Trophoblast cell (in vitro differentiated cells and primary cell): ENCODE measurements around the gene ADI1.
A peak's percentile ranks its signal among the peaks of the same experiment; 100 is the strongest.

Experiments
- DNase-seq, 2 donors: peaks; one replicate each; pipeline ENCODE4 v3.0.0-alpha.2; 2016
- H2AFZ ChIP-seq: 2 replicates; pipeline ENCODE4 v1.6.1; 2013; ENCODE audit warnings: low read length, moderate library complexity, mild to moderate bottlenecking; ENCODE audit not compliant: insufficient read depth, poor library complexity
- H2AK5ac ChIP-seq: 2 replicates; pipeline ENCODE4 v1.6.1; 2013; ENCODE audit warnings: mild to moderate bottlenecking, low read length
- H2BK120ac ChIP-seq: 2 replicates; pipeline ENCODE4 v1.6.1; 2013; ENCODE audit warnings: low read length, mild to moderate bottlenecking, moderate library complexity; ENCODE audit not compliant: insufficient read depth, poor library complexity
- H2BK12ac ChIP-seq: 2 replicates; pipeline ENCODE4 v1.6.1; 2013; ENCODE audit warnings: mild to moderate bottlenecking, low read length, moderate library complexity
- H2BK5ac ChIP-seq: 2 replicates; pipeline ENCODE4 v1.6.1; 2013; ENCODE audit warnings: low read length, low read depth, moderate library complexity, mild to moderate bottlenecking; ENCODE audit not compliant: poor library complexity
- H3K14ac ChIP-seq: 2 replicates; pipeline ENCODE4 v1.6.1; 2013; ENCODE audit warnings: mild to moderate bottlenecking, low read length
- H3K18ac ChIP-seq: 2 replicates; pipeline ENCODE4 v1.6.1; 2013; ENCODE audit warnings: mild to moderate bottlenecking, low read length
- H3K23ac ChIP-seq: 2 replicates; pipeline ENCODE4 v1.6.1; 2013; ENCODE audit warnings: low read length
- H3K27ac ChIP-seq: 2 replicates; pipeline ENCODE4 v1.5.1; 2013; ENCODE audit warnings: low read depth, mild to moderate bottlenecking, inconsistent platforms, low read length, moderate library complexity
- H3K27me3 ChIP-seq: 2 replicates; pipeline ENCODE4 v1.6.1; 2013; ENCODE audit warnings: inconsistent platforms, mild to moderate bottlenecking, low read length, moderate library complexity; ENCODE audit not compliant: insufficient read depth
- H3K36me3 ChIP-seq, 2 experiments: 1 replicate in 1 of 2; 2 replicates in 1 of 2; pipeline ENCODE4 v1.6.1; 2013; ENCODE audit warnings: low read length in 2 of 2, mild to moderate bottlenecking in 2 of 2, moderate library complexity in 1 of 2; ENCODE audit not compliant: insufficient read depth in 2 of 2, control insufficient read depth in 1 of 2
- H3K4ac ChIP-seq: 2 replicates; pipeline ENCODE4 v1.6.1; 2013; ENCODE audit warnings: low read depth, mild to moderate bottlenecking, low read length, moderate library complexity
- H3K4me1 ChIP-seq, 2 experiments: 1 replicate in 1 of 2; 2 replicates in 1 of 2; pipeline ENCODE4 v1.6.1; 2013; ENCODE audit warnings: low read length in 2 of 2, mild to moderate bottlenecking in 2 of 2, moderate library complexity in 1 of 2; ENCODE audit not compliant: insufficient read depth in 2 of 2, control insufficient read depth in 1 of 2
- H3K4me2 ChIP-seq: 2 replicates; pipeline ENCODE4 v1.6.1; 2013; ENCODE audit warnings: inconsistent platforms, mild to moderate bottlenecking, low read length, moderate library complexity
- H3K4me3 ChIP-seq: 2 replicates; pipeline ENCODE4 v1.5.1; 2013; ENCODE audit warnings: mild to moderate bottlenecking, low read depth, low read length, inconsistent platforms
- H3K79me1 ChIP-seq: one replicate; pipeline ENCODE4 v1.6.1; 2013; ENCODE audit warnings: low read length
- H3K79me2 ChIP-seq: 2 replicates; pipeline ENCODE4 v1.6.1; 2013; ENCODE audit warnings: low read length, mild to moderate bottlenecking; ENCODE audit not compliant: control insufficient read depth, insufficient read depth, poor library complexity
- H3K9ac ChIP-seq: 2 replicates; pipeline ENCODE4 v1.6.1; 2013; ENCODE audit warnings: mild to moderate bottlenecking, low read length
- H3K9me3 ChIP-seq: 2 replicates; pipeline ENCODE4 v1.6.1; 2013; ENCODE audit warnings: low read depth, mild to moderate bottlenecking, control low read depth, inconsistent platforms, low read length; ENCODE audit not compliant: insufficient read depth
- H4K12ac ChIP-seq: 2 replicates; pipeline ENCODE4 v1.6.1; 2013; ENCODE audit warnings: low read depth, mild to moderate bottlenecking, low read length, moderate library complexity
- H4K8ac ChIP-seq: 2 replicates; pipeline ENCODE4 v1.6.1; 2013; ENCODE audit warnings: low read depth, mild to moderate bottlenecking, low read length, moderate library complexity
- H4K91ac ChIP-seq: one replicate; pipeline ENCODE4 v1.6.1; 2013; ENCODE audit warnings: low read depth, mild to moderate bottlenecking, low read length, moderate library complexity
- WGBS: extraction: QIAGEN DNeasy Blood & Tissue Kit; methylation state at CpG from one replicate; pipeline ENCODE4 v1.1.7; 2013; ENCODE audit warnings: missing lambda C conversion rate; ENCODE audit not compliant: insufficient read length, insufficient coverage; ENCODE audit errors: extremely low coverage; 5-methylcytosine and 5-hydroxymethylcytosine counted together

Gene ADI1

GRCh38 chr2:3467654-3468053 lies 51.7 kb downstream of the ADI1 start:
- no peak overlapping the region for H3K23ac ChIP-seq
- peaks cover 5 to 7% of the 10 kb centered on the region in 2 experiments for H3K4me1 ChIP-seq
- no peak overlapping the region for H2AFZ ChIP-seq
- no peaks in the 10 kb centered on the region for H3K27me3 ChIP-seq
- no peak overlapping the region for H2BK5ac ChIP-seq
- H4K91ac ChIP-seq, result no peak overlapping the region
- no peak overlapping the region for H4K8ac ChIP-seq
- H3K18ac ChIP-seq, result no peak overlapping the region
- H3K36me3 ChIP-seq, result peaks cover 31 to 33% of the 10 kb centered on the region in 2 experiments
- no peak overlapping the region for H2BK12ac ChIP-seq
- no peak overlapping the region for H4K12ac ChIP-seq
- no CpG with 5 or more reads among the region's 15 CpGs for WGBS
- DNase-seq, result no peak
- no peak overlapping the region for H2BK120ac ChIP-seq
- H3K4ac ChIP-seq, result no peak overlapping the region
- H3K4me3 ChIP-seq, result no peak overlapping the region
- H2AK5ac ChIP-seq, result no peak overlapping the region
- no peaks in the 10 kb centered on the region for H3K9me3 ChIP-seq
- H3K79me2 ChIP-seq, result no peaks in the 10 kb centered on the region
- no peak overlapping the region for H3K27ac ChIP-seq
- H3K79me1 ChIP-seq, result no peaks in the 10 kb centered on the region
- no peak overlapping the region for H3K4me2 ChIP-seq
- no peak overlapping the region for H3K9ac ChIP-seq
- no peak overlapping the region for H3K14ac ChIP-seq

- Histone ChIP-seq H2AK5ac (no peak overlapping the region), H4K91ac (no peak overlapping the region), H3K27ac (no peak overlapping the region), H3K14ac (no peak overlapping the region), H2AFZ (no peak overlapping the region), H3K79me1 (no peaks in the 10 kb centered on the region), H3K9me3 (no peaks in the 10 kb centered on the region), H3K4me1 (peaks cover 5 to 7% of the 10 kb centered on the region in 2 experiments), H3K4ac (no peak overlapping the region), H2BK12ac (no peak overlapping the region), H2BK120ac (no peak overlapping the region), H3K4me3 (no peak overlapping the region), H4K8ac (no peak overlapping the region), H3K79me2 (no peaks in the 10 kb centered on the region), H3K18ac (no peak overlapping the region), H3K36me3 (peaks cover 29 to 32% of the 10 kb centered on the region in 2 experiments), H3K23ac (no peak overlapping the region), H4K12ac (no peak overlapping the region), H2BK5ac (no peak overlapping the region), H3K27me3 (no peaks in the 10 kb centered on the region), H3K9ac (no peak overlapping the region), H3K4me2 (no peak overlapping the region)
- no peak for DNase-seq
- no CpG with 5 or more reads among the region's 14 CpGs for WGBS
Measured at GRCh38 chr2:3466966-3467365, 52.4 kb downstream of the ADI1 start.

GRCh38 chr2:3466482-3466863 lies 52.9 kb downstream of the ADI1 start:
- H4K8ac ChIP-seq, result no peak overlapping the region
- H3K4me2 ChIP-seq, result no peak overlapping the region
- H3K23ac ChIP-seq, result no peak overlapping the region
- H4K91ac ChIP-seq, result no peak overlapping the region
- peaks cover 25 to 32% of the 10 kb centered on the region in 2 experiments for H3K36me3 ChIP-seq
- no CpG with 5 or more reads among the region's 9 CpGs for WGBS
- H2BK12ac ChIP-seq, result no peak overlapping the region
- no peak overlapping the region for H2AFZ ChIP-seq
- no peak overlapping the region for H3K4me3 ChIP-seq
- no peaks in the 10 kb centered on the region for H3K79me1 ChIP-seq
- H2BK120ac ChIP-seq, result no peak overlapping the region
- no peak overlapping the region for H3K9ac ChIP-seq
- H3K27ac ChIP-seq, result peak overlapping the region; percentile 13
- H3K79me2 ChIP-seq, result no peaks in the 10 kb centered on the region
- H3K14ac ChIP-seq, result no peak overlapping the region
- no peak overlapping the region for H3K4ac ChIP-seq
- no peak for DNase-seq
- H4K12ac ChIP-seq, result peak overlapping the region; percentile 1
- H2AK5ac ChIP-seq, result no peak overlapping the region
- H3K4me1 ChIP-seq, result peaks cover 5 to 7% of the 10 kb centered on the region in 2 experiments
- no peak overlapping the region for H3K18ac ChIP-seq
- H3K9me3 ChIP-seq, result no peaks in the 10 kb centered on the region
- H3K27me3 ChIP-seq, result no peaks in the 10 kb centered on the region
- no peak overlapping the region for H2BK5ac ChIP-seq

- Histone ChIP-seq H3K27me3 (no peaks in the 10 kb centered on the region), H3K36me3 (peaks cover 25 to 29% of the 10 kb centered on the region in 2 experiments), H3K23ac (no peak overlapping the region), H3K79me1 (no peaks in the 10 kb centered on the region), H2BK120ac (no peak overlapping the region), H2AFZ (no peak overlapping the region), H4K91ac (no peak overlapping the region), H3K9ac (no peak overlapping the region), H3K27ac (peak overlapping the region; percentile 13), H3K4ac (no peak overlapping the region), H3K4me1 (peaks cover 5 to 7% of the 10 kb centered on the region in 2 experiments), H3K4me2 (no peak overlapping the region), H2BK5ac (no peak overlapping the region), H4K8ac (no peak overlapping the region), H4K12ac (no peak overlapping the region), H3K79me2 (no peaks in the 10 kb centered on the region), H3K4me3 (no peak overlapping the region), H2BK12ac (no peak overlapping the region), H2AK5ac (no peak overlapping the region), H3K9me3 (no peaks in the 10 kb centered on the region), H3K14ac (no peak overlapping the region), H3K18ac (no peak overlapping the region)
- WGBS, result no CpG with 5 or more reads among the region's 13 CpGs
- DNase-seq, result peak; percentile 39 to 46
Measured at GRCh38 chr2:3465844-3466481, 53.4 kb downstream of the ADI1 start.
